H1 (cell line): Measurements from ENCODE around the gene LRIG2. TPM values are rescaled to one million over a fixed set of nuclear protein-coding genes. Genes with fewer than 3 reads are reported as not detected.
"Not testable (repeated sequence)": the region's sequence is repeated elsewhere in the genome, so short reads cannot be mapped to it uniquely, and the experiment has no call there.

Source experiments
- CTCF ChIA-PET: fragments of 300-600 bp; sonication (Branson Sonifier 250); formaldehyde crosslinking; loops from one replicate; lab custom pipeline; 2021; ENCODE audit not compliant: partially characterized antibody; lab: Charles Lee
- POLR2A ChIA-PET: fragments of 300-600 bp; sonication (Branson Sonifier 250); formaldehyde crosslinking; loops from one replicate; lab custom pipeline; 2021; ENCODE audit warnings: inconsistent platforms; ENCODE audit not compliant: partially characterized antibody; lab: Charles Lee
- DNase-seq, 2 experiments: peaks; one replicate each; pipeline versions ENCODE4 v3.0.0 to v3.0.0-alpha.2; 2010 to 2022; ENCODE audit warnings: low spot score in 2 of 2, low read depth in 1 of 2, mixed read lengths in 1 of 2
- FAIRE-seq: peaks from 2 replicates; lab custom pipeline; 2011; peaks lifted over from hg19 to GRCh38; lab: Jason Lieb, UNC
- H2AFZ ChIP-seq: 2 replicates; pipeline ENCODE4 v1.8.1; 2012; ENCODE audit warnings: low read length, inconsistent platforms
- H2AK5ac ChIP-seq: 2 replicates; pipeline ENCODE4 v1.6.1; 2013; ENCODE audit warnings: low read depth, low read length
- H2BK120ac ChIP-seq: replicated peaks from 2 replicates; pipeline ENCODE3; 2013; ENCODE audit warnings: low read depth, low read length, inconsistent platforms
- H2BK12ac ChIP-seq: 2 replicates; pipeline ENCODE4 v1.6.1; 2013; ENCODE audit warnings: low read depth, low read length
- H2BK15ac ChIP-seq: 2 replicates; pipeline ENCODE4 v1.6.1; 2013; ENCODE audit warnings: low read length
- H2BK20ac ChIP-seq: 2 replicates; pipeline ENCODE4 v1.6.1; 2013; ENCODE audit warnings: low read length
- H2BK5ac ChIP-seq: 2 replicates; pipeline ENCODE4 v1.6.1; 2013; ENCODE audit warnings: low read depth, low read length
- H3K14ac ChIP-seq: 2 replicates; pipeline ENCODE4 v1.6.1; 2013; ENCODE audit warnings: inconsistent platforms; ENCODE audit not compliant: insufficient read length
- H3K18ac ChIP-seq: 2 replicates; pipeline ENCODE4 v1.6.1; 2013; ENCODE audit warnings: low read length; ENCODE audit errors: extremely low read depth
- H3K23ac ChIP-seq: 2 replicates; pipeline ENCODE4 v1.6.1; 2013; ENCODE audit warnings: inconsistent platforms; ENCODE audit not compliant: insufficient read length
- H3K23me2 ChIP-seq: 2 replicates; pipeline ENCODE4 v1.6.1; 2013; ENCODE audit warnings: low read depth, low read length
- H3K27ac ChIP-seq: 2 replicates; pipeline ENCODE4 v1.6.1; 2011; ENCODE audit warnings: low read depth, low read length, inconsistent platforms
- H3K27me3 ChIP-seq, 4 experiments: replicated peaks in 1 of 4; 1 replicate in 1 of 4; 2 replicates in 3 of 4; pipeline versions ENCODE4 v1.6.1 to v1.8.1; 2011 to 2013; ENCODE audit warnings: low read length in 3 of 4, mild to moderate bottlenecking in 3 of 4, inconsistent platforms in 2 of 4, mixed read lengths in 2 of 4, moderate library complexity in 1 of 4; ENCODE audit not compliant: control insufficient read depth in 3 of 4, insufficient read depth in 3 of 4; ENCODE audit errors: extremely low read depth in 1 of 4
- H3K36me3 ChIP-seq, 4 experiments: 2 replicates each; pipeline versions ENCODE4 v1.6.1 to v1.8.1; 2011 to 2013; ENCODE audit warnings: mild to moderate bottlenecking in 4 of 4, low read length in 3 of 4, moderate library complexity in 2 of 4, control low read depth in 1 of 4, inconsistent platforms in 1 of 4; ENCODE audit not compliant: insufficient read depth in 4 of 4, control insufficient read depth in 2 of 4
- H3K4ac ChIP-seq: replicated peaks from 2 replicates; pipeline ENCODE3; 2013; ENCODE audit warnings: low read length, low read depth, mixed read lengths, inconsistent platforms; ENCODE audit not compliant: insufficient read length
- H3K4me1 ChIP-seq, 4 experiments: replicated peaks in 1 of 4; 1 replicate in 1 of 4; 2 replicates in 3 of 4; pipeline versions ENCODE4 v1.6.1 to v1.8.1; 2011 to 2013; ENCODE audit warnings: low read length in 3 of 4, inconsistent platforms in 2 of 4, mixed read lengths in 1 of 4; ENCODE audit not compliant: insufficient read depth in 4 of 4, control insufficient read depth in 3 of 4
- H3K4me2 ChIP-seq, 2 experiments: 2 replicates each; pipeline versions ENCODE4 v1.6.1 to v1.8.1; 2011 to 2013; ENCODE audit warnings: low read depth in 2 of 2, low read length in 2 of 2, control low read depth in 1 of 2, inconsistent platforms in 1 of 2, mild to moderate bottlenecking in 1 of 2; ENCODE audit not compliant: insufficient read depth in 1 of 2
- H3K4me3 ChIP-seq, 4 experiments: fragments of 200-600, 300-600 bp in 1 of 4; sonication (generic), shearing (Covaris generic), sonication (Bioruptor Twin) in 1 of 4; 2 replicates each; pipeline versions ENCODE4 v1.5.1 to v1.8.1; 2011 to 2016; ENCODE audit warnings: low read length in 4 of 4, low read depth in 3 of 4, control low read depth in 2 of 4, inconsistent platforms in 2 of 4, mild to moderate bottlenecking in 2 of 4, mixed read lengths in 1 of 4, moderate library complexity in 1 of 4; ENCODE audit not compliant: insufficient read depth in 2 of 4; ENCODE audit errors: extremely low read depth in 1 of 4
- H3K56ac ChIP-seq: replicated peaks from 2 replicates; pipeline ENCODE3; 2013; ENCODE audit warnings: low read depth, mild to moderate bottlenecking, mixed read lengths, low read length, inconsistent platforms; ENCODE audit not compliant: insufficient read length
- H3K79me1 ChIP-seq: 2 replicates; pipeline ENCODE4 v1.6.1; 2013; ENCODE audit warnings: low read depth, low read length, control low read depth
- H3K79me2 ChIP-seq, 2 experiments: 2 replicates each; pipeline versions ENCODE4 v1.6.1 to v1.8.1; 2012 to 2013; ENCODE audit warnings: low read length in 2 of 2, mild to moderate bottlenecking in 2 of 2, inconsistent platforms in 1 of 2; ENCODE audit not compliant: insufficient read depth in 2 of 2, control insufficient read depth in 1 of 2
- H3K9ac ChIP-seq, 4 experiments: replicated peaks in 1 of 4; 1 replicate in 1 of 4; 2 replicates in 3 of 4; pipeline versions ENCODE4 v1.6.1 to v1.8.1; 2011 to 2013; ENCODE audit warnings: low read depth in 3 of 4, low read length in 3 of 4, control low read depth in 2 of 4, mild to moderate bottlenecking in 2 of 4, moderate library complexity in 2 of 4, inconsistent platforms in 1 of 4; ENCODE audit errors: extremely low read depth in 1 of 4
- H3K9me3 ChIP-seq, 2 experiments: 2 replicates each; pipeline versions ENCODE4 v1.6.1 to v1.8.1; 2012 to 2013; ENCODE audit warnings: mild to moderate bottlenecking in 2 of 2, moderate library complexity in 2 of 2, control low read depth in 1 of 2, inconsistent platforms in 1 of 2, low read depth in 1 of 2, low read length in 1 of 2, mixed read lengths in 1 of 2; ENCODE audit not compliant: insufficient read depth in 2 of 2
- H4K20me1 ChIP-seq, 2 experiments: replicated peaks in 1 of 2; 2 replicates each; pipeline versions ENCODE3 to v1.8.1; 2011 to 2013; ENCODE audit warnings: inconsistent platforms in 2 of 2, low read length in 2 of 2, mild to moderate bottlenecking in 1 of 2; ENCODE audit not compliant: insufficient read depth in 2 of 2, control insufficient read depth in 1 of 2
- H4K5ac ChIP-seq: 2 replicates; pipeline ENCODE4 v1.6.1; 2013; ENCODE audit warnings: low read length, low read depth, mixed read lengths, inconsistent platforms; ENCODE audit not compliant: insufficient read length
- H4K8ac ChIP-seq: 2 replicates; pipeline ENCODE4 v1.8.0; 2013; ENCODE audit warnings: mild to moderate bottlenecking, moderate library complexity, low read length, inconsistent platforms; ENCODE audit not compliant: insufficient read depth; ENCODE audit errors: extremely low read depth
- H4K91ac ChIP-seq: replicated peaks from 2 replicates; pipeline ENCODE3; 2013; ENCODE audit warnings: low read length, mixed read lengths, inconsistent platforms; ENCODE audit not compliant: insufficient read length
- WGBS, 2 experiments: shearing (Covaris generic) in 1 of 2; methylation state at CpG; one replicate each; pipeline versions ENCODE4 v1.1.6 to v1.1.7; 2013 to 2015; ENCODE audit warnings: low lambda C conversion rate in 2 of 2, mixed read lengths in 2 of 2, inconsistent platforms in 1 of 2, low coverage in 1 of 2, missing lambda C conversion rate in 1 of 2; ENCODE audit not compliant: insufficient replicate concordance in 2 of 2, insufficient coverage in 1 of 2, insufficient read length in 1 of 2; ENCODE audit errors: extremely low coverage in 1 of 2, missing lambda C conversion rate in 1 of 2; 5-methylcytosine and 5-hydroxymethylcytosine counted together
- polyA plus RNA-seq, 7 experiments: library from polyadenylated mRNA; depleted of rRNA in 3 of 7; stranded (reverse) in 5 of 7; unstranded in 2 of 7; fragments of >200 nt in 5 of 7; fragments of 200-250 nt in 2 of 7; gene quantifications; 1 replicate in 5 of 7; 2 replicates in 1 of 7; 4 replicates in 1 of 7; pipeline versions ENCODE4 v1.2.1 to v1.2.3, GENCODE V29; 2011 to 2013; ENCODE audit warnings: missing spikeins in 2 of 7, mixed read lengths in 2 of 7
- total RNA-seq: library from RNA; stranded (reverse); fragmentation: NEBNext Ultra II Directional; extraction: Animal tissue kit (Norgen Biotek cat#: 25700); gene quantifications from 2 replicates; pipeline ENCODE4 v1.2.1, GENCODE V29; 2021

Gene LRIG2
- total and polyA plus RNA-seq, 2 of the 8 experiments (the other 6 are each of a cell fraction or from before 2014, with no cell fraction given) = 16.2 to 20.9 TPM

DNA sequence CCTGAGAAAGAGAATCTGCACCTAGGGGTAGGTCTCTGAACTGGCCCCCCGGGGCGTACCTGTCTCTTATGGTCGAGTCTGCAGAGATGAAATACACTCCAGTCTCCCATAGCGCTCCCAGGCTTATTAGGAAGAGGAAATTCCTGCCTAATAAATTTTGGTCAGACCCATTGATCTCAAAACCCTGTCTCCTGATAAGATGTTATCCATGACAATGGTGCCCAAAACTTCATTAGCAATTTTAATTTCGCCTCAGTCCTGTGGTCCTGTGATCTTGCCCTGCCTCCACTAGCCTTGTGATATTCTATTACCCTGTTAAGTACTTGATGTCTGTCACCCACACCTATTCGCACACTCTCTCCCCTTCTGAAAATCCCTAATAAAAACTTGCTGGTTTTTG, 85.7 kb downstream of the LRIG2 start:
- not testable (repeated sequence) for H2AFZ ChIP-seq
- WGBS, 2 experiments = 6% methylated on average over 6 of the region's 6 CpGs; no CpG with 5 or more reads in 1 of the 2 experiments

More for the DNA sequence above, 85.7 kb downstream of the LRIG2 start:
- H3K79me1 ChIP-seq, H3K9ac ChIP-seq, H3K18ac ChIP-seq, H4K91ac ChIP-seq, H2BK120ac ChIP-seq, H2BK12ac ChIP-seq, DNase-seq, H4K20me1 ChIP-seq, H4K5ac ChIP-seq, H3K36me3 ChIP-seq, H3K4me1 ChIP-seq, H3K4ac ChIP-seq, FAIRE-seq, H3K23ac ChIP-seq, CTCF ChIA-PET, POLR2A ChIA-PET, H2BK15ac ChIP-seq, H2AK5ac ChIP-seq, H2BK5ac ChIP-seq, H4K8ac ChIP-seq, H3K27ac ChIP-seq, H3K79me2 ChIP-seq, H3K27me3 ChIP-seq, H3K56ac ChIP-seq, H2BK20ac ChIP-seq, H3K14ac ChIP-seq, H3K23me2 ChIP-seq: not testable (repeated sequence)
- Histone ChIP-seq H3K4me2 (peak overlapping the region in 1 of 2 experiments; percentile 52; a peak in 2 of 4 replicates), H3K4me3 (peak overlapping the region in 1 of 4 experiments; percentile 3; a peak in 1 of 8 replicates), H3K9me3 (peaks cover 16 to 20% of the 10 kb centered on the region in 2 experiments)
